BLaER1 (cell line): Measurements from ENCODE around the gene BMI1.
"Not testable (repeated sequence)": the region's sequence is repeated elsewhere in the genome, so short reads cannot be mapped to it uniquely, and the experiment has no call there.

Experiments used
- H3K27ac ChIP-seq: shearing (Covaris generic); formaldehyde crosslinking; 2 replicates; pipeline ENCODE4 v1.8.1; 2022
- H3K27me3 ChIP-seq: shearing (Covaris generic); formaldehyde crosslinking; 2 replicates; pipeline ENCODE4 v1.8.1; 2022
- H3K36me3 ChIP-seq: shearing (Covaris generic); formaldehyde crosslinking; 2 replicates; pipeline ENCODE4 v1.8.1; 2022
- H3K4me1 ChIP-seq: shearing (Covaris generic); formaldehyde crosslinking; 2 replicates; pipeline ENCODE4 v1.8.1; 2022
- H3K4me2 ChIP-seq: shearing (Covaris generic); formaldehyde crosslinking; 2 replicates; pipeline ENCODE4 v1.8.1; 2022
- H3K4me3 ChIP-seq: shearing (Covaris generic); formaldehyde crosslinking; 2 replicates; pipeline ENCODE4 v1.8.1; 2022
- H3K9ac ChIP-seq: shearing (Covaris generic); formaldehyde crosslinking; 2 replicates; pipeline ENCODE4 v1.8.1; 2022
- H3K9me3 ChIP-seq: shearing (Covaris generic); formaldehyde crosslinking; 2 replicates; pipeline ENCODE4 v1.8.1; 2022
- H4K20me1 ChIP-seq: shearing (Covaris generic); formaldehyde crosslinking; 2 replicates; pipeline ENCODE4 v1.8.1; 2022
- Cebpa-rat ChIP-seq: shearing (Covaris generic); IDR thresholded peaks from 2 replicates; pipeline ENCODE4 v1.8.1; 2022

The BMI1 gene

GRCh38 chr10:22344781-22345300, 23.9 kb downstream of the BMI1 start:
- Histone ChIP-seq H3K27me3 (peaks cover 69% of the 10 kb centered on the region), H3K4me1 (peaks cover 50% of the 10 kb centered on the region), H3K4me3 (peak overlapping the region; percentile 70)

GRCh38 chr10:22345301-22346095, 24.6 kb downstream of the BMI1 start, which contains the start of gene SPAG6:
Gene SPAG6, plus strand, starts transcription at chr10:22345496. Its CDS starts 116 bp downstream, at chr10:22345612.
- TF ChIP-seq Cebpa-rat, result no peak
- peak within 1 kb of the TSS; percentile 84 for H3K9ac ChIP-seq
- peaks cover 62% of the 10 kb centered on the region for H3K27me3 ChIP-seq
- H3K4me3 ChIP-seq, result peak within 1 kb of the TSS; percentile 70
- no peaks in the 10 kb centered on the region for H3K36me3 ChIP-seq
- H3K4me2 ChIP-seq, result peak within 1 kb of the TSS; percentile 79
- peaks cover 16% of the 10 kb centered on the region for H4K20me1 ChIP-seq
- peak within 1 kb of the TSS; percentile 98 for H3K27ac ChIP-seq
- H3K4me1 ChIP-seq, result peaks cover 44% of the 10 kb centered on the region
- peaks cover 14% of the 10 kb centered on the region for H3K9me3 ChIP-seq

More at GRCh38 chr10:22344781-22345300, 23.9 kb downstream of the BMI1 start:
- no peak for TF ChIP-seq Cebpa-rat
- H3K27ac ChIP-seq, result peak overlapping the region; percentile 98
- H3K4me2 ChIP-seq, result peak overlapping the region; percentile 79
- no peaks in the 10 kb centered on the region for H3K36me3 ChIP-seq
- H3K9me3 ChIP-seq, result peaks cover 14% of the 10 kb centered on the region
- H3K9ac ChIP-seq, result peak overlapping the region; percentile 84
- H4K20me1 ChIP-seq, result peaks cover 23% of the 10 kb centered on the region

- peak overlapping the region; percentile 70 for H3K4me3 ChIP-seq
- TF ChIP-seq Cebpa-rat, result no peak
- H3K27ac ChIP-seq, result no peak overlapping the region; the same call in 1 of the 2 replicates
- H3K4me1 ChIP-seq, result peaks cover 43% of the 10 kb centered on the region
- peak overlapping the region; percentile 79 for H3K4me2 ChIP-seq
- no peak overlapping the region for H3K9ac ChIP-seq
- peaks cover 9% of the 10 kb centered on the region for H4K20me1 ChIP-seq
- H3K36me3 ChIP-seq, result no peaks in the 10 kb centered on the region
- peaks cover 14% of the 10 kb centered on the region for H3K9me3 ChIP-seq
- peaks cover 56% of the 10 kb centered on the region for H3K27me3 ChIP-seq
Measured at GRCh38 chr10:22346096-22346661, 25.3 kb downstream of the BMI1 start.

GRCh38 chr10:22349755-22350154, 28.9 kb downstream of the BMI1 start:
- Histone ChIP-seq H3K4me1 (peaks cover 13% of the 10 kb centered on the region), H3K4me2 (no peak overlapping the region), H4K20me1 (no peaks in the 10 kb centered on the region), H3K36me3 (no peaks in the 10 kb centered on the region), H3K9me3 (peaks cover 14% of the 10 kb centered on the region), H3K9ac (no peak overlapping the region), H3K4me3 (no peak overlapping the region), H3K27me3 (peaks cover 21% of the 10 kb centered on the region), H3K27ac (no peak overlapping the region)
- TF ChIP-seq Cebpa-rat, result no peak

- peaks cover 6% of the 10 kb centered on the region for H3K27me3 ChIP-seq
- H4K20me1 ChIP-seq, result no peaks in the 10 kb centered on the region
- H3K4me3 ChIP-seq, result no peak overlapping the region
- no peaks in the 10 kb centered on the region for H3K4me1 ChIP-seq
- H3K9me3 ChIP-seq, result no peaks in the 10 kb centered on the region
- H3K27ac ChIP-seq, result no peak overlapping the region
- H3K36me3 ChIP-seq, result no peaks in the 10 kb centered on the region
- H3K4me2 ChIP-seq, result no peak overlapping the region
- TF ChIP-seq Cebpa-rat, result no peak
- H3K9ac ChIP-seq, result no peak overlapping the region
Measured at GRCh38 chr10:22351131-22351703, 30.3 kb downstream of the BMI1 start.

- Histone ChIP-seq H3K4me3 (no peak overlapping the region), H3K4me1 (no peaks in the 10 kb centered on the region), H3K27ac (no peak overlapping the region), H4K20me1 (no peaks in the 10 kb centered on the region), H3K4me2 (no peak overlapping the region), H3K27me3 (no peaks in the 10 kb centered on the region), H3K9ac (no peak overlapping the region), H3K9me3 (no peaks in the 10 kb centered on the region), H3K36me3 (no peaks in the 10 kb centered on the region)
- TF ChIP-seq Cebpa-rat, result no peak
Measured at GRCh38 chr10:22356324-22356873, 35.5 kb downstream of the BMI1 start.

- H3K36me3 ChIP-seq, H3K4me2 ChIP-seq, H3K27ac ChIP-seq, H4K20me1 ChIP-seq, H3K9ac ChIP-seq, H3K4me1 ChIP-seq, H3K9me3 ChIP-seq, H3K4me3 ChIP-seq, H3K27me3 ChIP-seq: not testable (repeated sequence)
Measured at GRCh38 chr10:22357770-22358169, 36.9 kb downstream of the BMI1 start.

- TF ChIP-seq Cebpa-rat, result no peak
Measured at GRCh38 chr10:22363305-22363704, 42.4 kb downstream of the BMI1 start.

GRCh38 chr10:22364407-22365140, 43.7 kb downstream of the BMI1 start:
- Histone ChIP-seq H3K4me1 (no peaks in the 10 kb centered on the region; the same call in 1 of the 2 replicates), H3K4me2 (no peak overlapping the region), H3K4me3 (no peak overlapping the region), H4K20me1 (no peaks in the 10 kb centered on the region), H3K9me3 (no peaks in the 10 kb centered on the region), H3K27me3 (no peaks in the 10 kb centered on the region), H3K36me3 (0 out of 2 replicates have a peak, but pooled peaks cover 4% of the 10 kb centered on the region), H3K9ac (no peak overlapping the region), H3K27ac (no peak overlapping the region)
- TF ChIP-seq Cebpa-rat, result no peak

More at GRCh38 chr10:22363305-22363704, 42.4 kb downstream of the BMI1 start:
- Histone ChIP-seq H3K9ac (no peak overlapping the region), H3K4me3 (no peak overlapping the region), H3K9me3 (no peaks in the 10 kb centered on the region), H3K4me2 (no peak overlapping the region), H3K36me3 (0 out of 2 replicates have a peak, but pooled peaks cover 4% of the 10 kb centered on the region), H4K20me1 (no peaks in the 10 kb centered on the region), H3K4me1 (no peaks in the 10 kb centered on the region), H3K27me3 (no peaks in the 10 kb centered on the region), H3K27ac (no peak overlapping the region)
